DOHH2 (cell line): ENCODE results near the gene HLCS.

Experiments
- H3F3A ChIP-seq: fragments of 200-600 bp; sonication (generic), shearing (Covaris generic); 2 replicates; pipeline ENCODE4 v1.6.0; 2016; ENCODE audit warnings: antibody characterized with exemption, mild to moderate bottlenecking; ENCODE audit not compliant: control insufficient read depth, insufficient read depth
- H3K27ac ChIP-seq: fragments of 200-600 bp; sonication (generic); 2 replicates; pipeline ENCODE4 v1.5.1; 2014; ENCODE audit warnings: low read depth, mild to moderate bottlenecking, low read length, moderate library complexity
- H3K27me3 ChIP-seq: fragments of 200-600 bp; sonication (generic); 2 replicates; pipeline ENCODE4 v1.6.1; 2014; ENCODE audit warnings: mild to moderate bottlenecking, low read length, mixed read lengths; ENCODE audit not compliant: control insufficient read depth
- H3K36me3 ChIP-seq: fragments of 200-600 bp; sonication (generic); 2 replicates; pipeline ENCODE4 v1.6.1; 2014; ENCODE audit warnings: mild to moderate bottlenecking, low read length, moderate library complexity, mixed read lengths; ENCODE audit not compliant: control insufficient read depth
- H3K4me1 ChIP-seq: fragments of 200-600 bp; sonication (generic); 2 replicates; pipeline ENCODE4 v1.6.1; 2014; ENCODE audit warnings: mild to moderate bottlenecking, low read length, mixed read lengths; ENCODE audit not compliant: control insufficient read depth
- H3K4me2 ChIP-seq: fragments of 200-600 bp; sonication (generic); 2 replicates; pipeline ENCODE4 v1.6.0; 2014; ENCODE audit warnings: mild to moderate bottlenecking, low read length, moderate library complexity
- H3K4me3 ChIP-seq: fragments of 200-600 bp; sonication (generic); 2 replicates; pipeline ENCODE4 v1.5.1; 2014; ENCODE audit warnings: mild to moderate bottlenecking, low read length, mixed read lengths
- H3K79me2 ChIP-seq: fragments of 200-600 bp; sonication (generic); 2 replicates; pipeline ENCODE4 v1.6.1; 2014; ENCODE audit warnings: mild to moderate bottlenecking, low read length, mixed read lengths; ENCODE audit not compliant: control insufficient read depth
- H3K9me2 ChIP-seq: fragments of 200-600 bp; sonication (generic); replicated peaks from 2 replicates; pipeline ENCODE4 v1.6.1; 2014; ENCODE audit warnings: mild to moderate bottlenecking, low read length, mixed read lengths; ENCODE audit not compliant: control insufficient read depth
- H3K9me3 ChIP-seq: fragments of 200-600 bp; sonication (generic); 2 replicates; pipeline ENCODE4 v1.6.1; 2014; ENCODE audit warnings: antibody characterized with exemption, low read length, mixed read lengths; ENCODE audit not compliant: control insufficient read depth, insufficient read depth
- H4K20me1 ChIP-seq: fragments of 200-600 bp; sonication (generic); 2 replicates; pipeline ENCODE4 v1.6.0; 2014; ENCODE audit warnings: low read depth, mild to moderate bottlenecking, antibody characterized with exemption, low read length, moderate library complexity; ENCODE audit not compliant: control insufficient read depth, insufficient read depth
- CTCF ChIP-seq: fragments of 200-600 bp; sonication (generic); IDR thresholded peaks from one replicate; pipeline ENCODE4 v1.5.1; 2014; ENCODE audit warnings: antibody characterized with exemption, mild to moderate bottlenecking, low read depth, low read length; ENCODE audit not compliant: poor library complexity, severe bottlenecking
- EZH2phosphoT487 ChIP-seq: fragments of 200-600 bp; sonication (generic); IDR thresholded peaks from 2 replicates; pipeline ENCODE4 v1.6.1; 2017; ENCODE audit warnings: borderline replicate concordance, mild to moderate bottlenecking, antibody characterized with exemption, low read length, moderate library complexity, mixed read lengths

Gene HLCS

GRCh38 chr21:36834192-36834591 is 132.3 kb downstream of the HLCS start:
- Histone ChIP-seq H3K79me2 (no peaks in the 10 kb centered on the region), H3K9me2 (no peaks in the 10 kb centered on the region), H3K9me3 (no peaks in the 10 kb centered on the region), H3K27me3 (no peaks in the 10 kb centered on the region), H3F3A (no peaks in the 10 kb centered on the region), H3K4me1 (peaks cover 7% of the 10 kb centered on the region), H3K36me3 (no peaks in the 10 kb centered on the region), H3K4me3 (no peak overlapping the region), H4K20me1 (no peaks in the 10 kb centered on the region), H3K27ac (no peak overlapping the region), H3K4me2 (no peak overlapping the region)
- TF ChIP-seq EZH2phosphoT487 = no peak
- no peak for TF ChIP-seq CTCF

DNA sequence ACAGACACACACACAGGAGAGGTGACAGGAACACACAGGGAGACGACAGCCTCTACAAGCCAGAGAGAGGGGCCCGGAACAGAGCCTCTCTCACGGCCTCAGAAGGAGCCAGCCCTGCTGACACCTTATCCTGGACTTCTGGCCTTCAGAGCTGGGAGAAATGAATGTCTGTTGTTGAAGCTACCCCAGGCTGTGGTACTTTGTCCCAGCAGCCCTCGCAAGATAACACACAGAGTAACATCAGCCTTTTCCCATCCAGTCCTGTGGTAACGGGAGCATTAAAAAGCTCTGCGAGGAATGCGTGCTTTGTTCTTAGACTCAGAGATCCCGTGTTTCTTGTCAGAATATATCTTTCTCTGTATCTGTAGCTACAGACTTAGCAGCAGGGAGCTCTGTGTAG is 136.4 kb downstream of the HLCS start:
- no peaks in the 10 kb centered on the region for H3K79me2 ChIP-seq
- H3K36me3 ChIP-seq = no peaks in the 10 kb centered on the region
- H3K4me1 ChIP-seq = peaks cover 7% of the 10 kb centered on the region
- H3K9me2 ChIP-seq = no peaks in the 10 kb centered on the region
- no peak overlapping the region for H3K4me2 ChIP-seq
- no peak overlapping the region for H3K27ac ChIP-seq
- H3K4me3 ChIP-seq = no peak overlapping the region
- TF ChIP-seq CTCF = no peak
- no peak for TF ChIP-seq EZH2phosphoT487
- H3K9me3 ChIP-seq = no peaks in the 10 kb centered on the region
- H3F3A ChIP-seq = no peaks in the 10 kb centered on the region
- no peaks in the 10 kb centered on the region for H4K20me1 ChIP-seq
- H3K27me3 ChIP-seq = no peaks in the 10 kb centered on the region

GRCh38 chr21:36828891-36829515 is 137.5 kb downstream of the HLCS start:
- Histone ChIP-seq H3K27ac (no peak overlapping the region), H3K36me3 (no peaks in the 10 kb centered on the region), H3K9me3 (no peaks in the 10 kb centered on the region), H4K20me1 (no peaks in the 10 kb centered on the region), H3K4me2 (no peak overlapping the region), H3K4me1 (peaks cover 7% of the 10 kb centered on the region), H3K4me3 (no peak overlapping the region), H3K79me2 (no peaks in the 10 kb centered on the region), H3K9me2 (no peaks in the 10 kb centered on the region), H3F3A (no peaks in the 10 kb centered on the region), H3K27me3 (no peaks in the 10 kb centered on the region)
- TF ChIP-seq CTCF (no peak), EZH2phosphoT487 (no peak)
